Heart left ventricle (tissue), 16 donors: ENCODE data around the gene EPHX1. TPM values are rescaled to one million over a fixed set of nuclear protein-coding genes. Genes with fewer than 3 reads are reported as not detected.

Source experiments
- ATAC-seq, 4 donors: fragments of 200-7000 bp; cut with Tn5 transposase; one replicate each; pipeline ENCODE4 v1.9.1; 2020 to 2022; ENCODE audit warnings: moderate library complexity in 4 of 4, mild to moderate bottlenecking in 3 of 4, moderate number of reproducible peaks in 1 of 4
- DNase-seq, 5 donors: peaks; one replicate each; pipeline ENCODE4 v3.0.0-alpha.2; 2020
- H3K27ac ChIP-seq, 12 donors: fragments of 200-600 bp; sonication (generic) in 4 of 12; one replicate each; pipeline versions ENCODE4 v1.5.0 to v1.8.0; 2016 to 2022; ENCODE audit warnings: mild to moderate bottlenecking in 2 of 12
- H3K27me3 ChIP-seq, 9 donors: fragments of 200-600 bp; sonication (generic) in 2 of 9; one replicate each; pipeline versions ENCODE4 v1.5.1 to v1.8.0; 2016 to 2022; ENCODE audit warnings: mild to moderate bottlenecking in 3 of 9
- H3K36me3 ChIP-seq, 9 donors: fragments of 200-600 bp; sonication (generic) in 2 of 9; one replicate each; pipeline versions ENCODE4 v1.5.0 to v1.8.0; 2018 to 2022; ENCODE audit warnings: mild to moderate bottlenecking in 2 of 9
- H3K4me1 ChIP-seq, 12 donors: fragments of 200-600 bp; sonication (generic) in 4 of 12; one replicate each; pipeline versions ENCODE4 v1.5.0 to v1.8.0; 2016 to 2022; ENCODE audit warnings: mild to moderate bottlenecking in 3 of 12
- H3K4me3 ChIP-seq, 12 donors: fragments of 200-600 bp; sonication (generic) in 4 of 12; one replicate each; pipeline versions ENCODE4 v1.5.0 to v1.8.0; 2017 to 2022; ENCODE audit warnings: mild to moderate bottlenecking in 9 of 12, moderate library complexity in 4 of 12
- H3K9me3 ChIP-seq, 12 donors: fragments of 200-600 bp; sonication (generic) in 4 of 12; one replicate each; pipeline versions ENCODE4 v1.5.0 to v1.8.0; 2016 to 2022; ENCODE audit warnings: mild to moderate bottlenecking in 1 of 12
- POLR2A ChIP-seq, 2 donors: fragments of 450-650 bp; IDR thresholded peaks; one replicate each; pipeline ENCODE4 v1.6.1; 2017; ENCODE audit warnings: antibody characterized with exemption in 2 of 2, mild to moderate bottlenecking in 2 of 2, moderate library complexity in 2 of 2
- WGBS, 4 donors: extraction: QIAGEN DNeasy Blood & Tissue Kit in 2 of 4; methylation state at CpG; one replicate each; pipeline versions ENCODE4 v1.1.5 to v1.1.7; 2013 to 2018; 5-methylcytosine and 5-hydroxymethylcytosine counted together
- intact Hi-C, 10 donors: fragments of 100-400 bp; cut with DNase I; formaldehyde crosslinking; loops; one replicate each; pipeline versions ENCODE4 v1.11.1 to v1.14.2; 2022
- polyA plus RNA-seq, 2 donors: library from polyadenylated mRNA; stranded (reverse); fragments of 200-250 nt; gene quantifications; one replicate each; pipeline ENCODE4 v1.2.3, GENCODE V29; 2013
- total RNA-seq, 9 donors: library from RNA; depleted of rRNA in 2 of 9; stranded (reverse); fragments of >200 nt in 2 of 9; fragmentation: NEBNext Ultra II Directional in 3 of 9; extraction: Animal tissue kit (Norgen Biotek cat#: 25700) in 3 of 9; gene quantifications; one replicate each; pipeline versions ENCODE4 v1.1.0 to v1.2.4, GENCODE V29; 2016 to 2023
- TF ChIP-seq, protein P1 (sequence below), 12 donors: fragments of 200-600 bp; sonication (generic) in 4 of 12; IDR thresholded peaks; one replicate each; pipeline versions ENCODE4 v1.5.0 to v1.8.0; 2018 to 2022; ENCODE audit warnings: antibody characterized with exemption in 12 of 12, mild to moderate bottlenecking in 5 of 12
- donor health status: ischemic (EF 13 %, LVEDD 7.1; RV severe dilation, severe dysfunction).
- donor health status: healthy with polysubstance abuse.
- donor health status: DM: no; HTN: yes; CAD: no.
- donor health status: DM: no; HTN: no; CAD: no.
- donor health status: ischemic (EF 25% LVEDD 6.9; RV normal size, moderate dysfunction).
- donor health status: ischemic (EF 25% LVEDD 5.7; RV mildly dilated, moderate dysfunction).
- donor health status: healthy.
- donor health status: DM: yes; HTN: yes; CAD: no.
- donor health status: ischemic (EF 35%, LVEDD 5.7; RV mildly dilated, moderate dysfunction).
- donor health status: nonischemic (EF 11% LVEDD 7.7; RV severe dilation, severe dysfunction).
- donor health status: DM: yes; HTN: yes; CAD: no.
- donor health status: PGD.
- donor health status: ischemic (EF 29% LVEDD 5.4; RV normal size, mild dysfunction).
- donor health status: nonischemic (EF 23%, LVEDD 6.1; RV moderate dilation, normal function).

The EPHX1 gene
- total and polyA plus RNA-seq, 11 donors: 22.2 to 96.8 (median 45.4) TPM

DNA sequence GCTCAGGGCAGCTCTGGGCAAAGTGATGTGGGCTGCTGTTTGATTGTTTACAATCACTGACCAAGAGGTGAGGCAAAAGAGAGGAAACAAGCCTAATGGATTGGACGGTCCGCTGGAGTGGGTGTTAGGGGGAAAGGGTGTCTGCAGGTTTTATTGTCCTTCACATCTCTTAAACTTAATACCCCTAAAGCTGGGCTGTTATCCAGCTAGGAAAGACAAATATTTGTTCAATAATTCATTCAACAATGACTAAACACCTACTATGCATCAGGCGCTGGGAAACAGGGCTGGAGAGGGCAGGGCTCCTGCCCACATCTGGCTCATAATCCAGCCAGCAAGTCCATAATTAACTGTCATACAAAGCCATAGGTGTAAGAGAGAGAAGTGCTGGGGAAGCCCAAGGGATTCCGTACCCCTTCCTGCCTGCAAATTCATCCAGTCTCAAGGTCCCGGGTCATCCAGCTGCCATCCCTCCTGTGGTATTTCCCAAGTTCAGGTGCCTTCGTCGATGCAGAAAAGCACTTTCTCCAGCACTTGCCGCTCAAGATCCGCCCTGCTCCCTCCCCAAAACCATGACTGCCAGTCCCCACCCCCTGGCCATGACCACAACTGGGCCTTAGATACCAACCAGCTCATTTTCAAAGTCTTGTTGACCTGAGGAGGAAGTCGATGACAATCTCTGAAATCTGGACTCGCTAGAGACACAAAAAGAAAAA is 61.6 kb downstream of the EPHX1 start:
- H3K27ac ChIP-seq: no peak overlapping the region
- H3K4me1 ChIP-seq: peaks cover 0 to 8% (median 0%) of the 10 kb centered on the region in 12 donors
- H3K4me3 ChIP-seq: no peak overlapping the region
- no peaks in the 10 kb centered on the region for H3K9me3 ChIP-seq
- H3K36me3 ChIP-seq: peaks cover 0 to 98% (median 87%) of the 10 kb centered on the region in 9 donors
- no peak for DNase-seq
- 80 to 86% (median 82%) methylated on average over 11 of the region's 11 CpGs for WGBS, 4 donors
- H3K27me3 ChIP-seq: no peaks in the 10 kb centered on the region
- TF ChIP-seq, protein P1, sequence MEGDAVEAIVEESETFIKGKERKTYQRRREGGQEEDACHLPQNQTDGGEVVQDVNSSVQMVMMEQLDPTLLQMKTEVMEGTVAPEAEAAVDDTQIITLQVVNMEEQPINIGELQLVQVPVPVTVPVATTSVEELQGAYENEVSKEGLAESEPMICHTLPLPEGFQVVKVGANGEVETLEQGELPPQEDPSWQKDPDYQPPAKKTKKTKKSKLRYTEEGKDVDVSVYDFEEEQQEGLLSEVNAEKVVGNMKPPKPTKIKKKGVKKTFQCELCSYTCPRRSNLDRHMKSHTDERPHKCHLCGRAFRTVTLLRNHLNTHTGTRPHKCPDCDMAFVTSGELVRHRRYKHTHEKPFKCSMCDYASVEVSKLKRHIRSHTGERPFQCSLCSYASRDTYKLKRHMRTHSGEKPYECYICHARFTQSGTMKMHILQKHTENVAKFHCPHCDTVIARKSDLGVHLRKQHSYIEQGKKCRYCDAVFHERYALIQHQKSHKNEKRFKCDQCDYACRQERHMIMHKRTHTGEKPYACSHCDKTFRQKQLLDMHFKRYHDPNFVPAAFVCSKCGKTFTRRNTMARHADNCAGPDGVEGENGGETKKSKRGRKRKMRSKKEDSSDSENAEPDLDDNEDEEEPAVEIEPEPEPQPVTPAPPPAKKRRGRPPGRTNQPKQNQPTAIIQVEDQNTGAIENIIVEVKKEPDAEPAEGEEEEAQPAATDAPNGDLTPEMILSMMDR (IDR thresholded peaks at IDR 0.05): no peak
- TF ChIP-seq POLR2A (IDR thresholded peaks at IDR 0.05): no peak
- no peak for ATAC-seq
- intact Hi-C loops: loop anchor here in 1 of 10 donors (10.0 kb wide), 1 partner anchor 103 kb away; no protein-coding TSS in a partner anchor

DNA sequence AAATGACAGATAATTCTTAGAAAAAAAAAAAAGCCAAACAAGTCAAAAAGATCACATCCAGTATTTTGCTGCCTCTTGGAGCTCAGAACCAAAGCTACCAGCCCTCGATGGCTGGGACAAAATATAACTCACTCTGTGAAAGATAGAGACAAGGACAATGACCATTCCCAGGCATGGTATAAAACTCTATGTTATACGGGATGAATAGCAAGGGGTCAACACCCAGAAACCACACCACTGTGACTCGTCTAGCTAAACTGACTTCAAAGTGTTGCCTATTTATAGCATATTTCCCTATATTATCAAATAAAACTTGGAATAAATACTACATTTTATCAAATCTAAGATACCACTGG is 62.1 kb downstream of the EPHX1 start:
- Histone ChIP-seq H3K4me3 (no peak overlapping the region), H3K27ac (no peak overlapping the region), H3K36me3 (peaks cover 0 to 96% (median 85%) of the 10 kb centered on the region in 9 donors), H3K4me1 (peaks cover 0 to 12% (median 2%) of the 10 kb centered on the region in 12 donors), H3K27me3 (no peaks in the 10 kb centered on the region), H3K9me3 (no peaks in the 10 kb centered on the region)
- TF ChIP-seq POLR2A (IDR thresholded peaks at IDR 0.05): no peak
- TF ChIP-seq, protein P1 (IDR thresholded peaks at IDR 0.05): no peak
- 81 to 83% (median 82%) methylated on average over 3 of the region's 3 CpGs for WGBS, 4 donors
- ATAC-seq (no peak), DNase-seq (no peak)
- intact Hi-C loops: loop anchor here in 1 of 10 donors (10.0 kb wide), 1 partner anchor 103 kb away; no protein-coding TSS in a partner anchor

DNA sequence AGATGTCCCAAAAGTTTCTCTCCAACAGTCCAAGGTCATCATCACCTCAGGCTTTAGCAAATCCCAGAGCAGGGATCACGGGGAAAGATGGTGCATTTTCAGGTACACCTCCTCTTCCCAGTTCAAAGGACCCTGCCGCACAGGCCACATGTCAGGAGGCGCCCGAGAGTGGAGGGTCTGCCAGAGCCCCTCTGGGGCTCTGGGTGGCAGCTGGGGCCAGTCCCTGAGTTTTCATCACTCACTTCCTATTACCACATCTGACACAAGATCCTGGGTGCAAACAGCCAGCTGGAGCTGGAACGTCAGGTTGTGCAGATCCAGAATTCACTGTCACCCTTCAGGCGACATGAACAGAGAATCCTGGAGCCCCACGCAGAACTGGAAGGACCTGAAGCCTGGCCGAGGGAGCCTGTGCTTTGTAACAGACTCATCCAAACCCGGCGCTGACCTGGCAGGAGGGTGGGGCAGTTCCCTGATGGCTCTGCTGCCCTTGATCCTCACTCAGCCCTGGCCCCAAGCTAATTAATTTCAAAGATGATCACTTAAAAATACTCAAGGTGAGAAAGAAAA is 63.4 kb downstream of the EPHX1 start:
- DNase-seq (no peak), ATAC-seq (no peak)
- intact Hi-C loops: loop anchor here in 1 of 10 donors (10.0 kb wide), 1 partner anchor 101 kb away; no protein-coding TSS in a partner anchor
- TF ChIP-seq, protein P1 (IDR thresholded peaks at IDR 0.05): no peak
- TF ChIP-seq POLR2A (IDR thresholded peaks at IDR 0.05): no peak
- no peak overlapping the region for H3K27ac ChIP-seq
- H3K27me3 ChIP-seq: no peaks in the 10 kb centered on the region
- H3K4me1 ChIP-seq: peaks cover 5 to 26% (median 14%) of the 10 kb centered on the region in 12 donors
- H3K36me3 ChIP-seq: peaks cover 0 to 90% (median 74%) of the 10 kb centered on the region in 9 donors
- no peaks in the 10 kb centered on the region for H3K9me3 ChIP-seq
- WGBS, 4 donors: 91 to 96% (median 92%) methylated on average over 8 to 10 of the region's 10 CpGs
- no peak overlapping the region for H3K4me3 ChIP-seq

DNA sequence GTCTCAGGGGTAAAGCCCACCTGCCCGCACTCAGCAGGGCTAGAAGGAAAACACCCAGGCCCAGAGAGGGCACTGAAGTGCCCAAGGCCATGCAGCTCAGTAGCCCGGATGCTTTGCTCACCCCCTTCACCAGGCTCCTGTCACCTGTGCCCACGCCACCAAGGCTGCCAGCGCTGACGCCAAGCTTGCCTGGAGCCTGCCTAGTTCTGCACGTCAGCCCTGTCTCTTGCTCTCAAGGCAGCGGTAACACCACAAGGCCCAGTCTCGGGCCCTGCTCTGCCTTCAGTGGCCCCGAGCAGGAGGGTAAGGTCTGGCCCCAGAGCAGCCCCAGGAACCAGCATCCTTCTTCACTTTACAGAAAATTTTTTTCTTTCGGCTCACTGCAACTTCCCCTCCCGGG is 64.5 kb downstream of the EPHX1 start:
- H3K27me3 ChIP-seq: no peaks in the 10 kb centered on the region
- ATAC-seq (no peak), DNase-seq (no peak)
- intact Hi-C loops: loop anchor here in 1 of 10 donors (10.0 kb wide), 1 partner anchor 100 kb away; no protein-coding TSS in a partner anchor
- no peaks in the 10 kb centered on the region for H3K9me3 ChIP-seq
- H3K4me3 ChIP-seq: no peak overlapping the region
- H3K36me3 ChIP-seq: peaks cover 0 to 80% (median 64%) of the 10 kb centered on the region in 9 donors
- 95 to 96% (median 96%) methylated on average over 11 of the region's 11 CpGs for WGBS, 4 donors
- H3K27ac ChIP-seq: no peak overlapping the region
- peaks cover 7 to 30% (median 23%) of the 10 kb centered on the region in 12 donors for H3K4me1 ChIP-seq
- no peak for TF ChIP-seq POLR2A (IDR thresholded peaks at IDR 0.05)
